ENCODE measurements around the gene CPT1B. TPM values are rescaled to one million over a fixed set of nuclear protein-coding genes. Genes with fewer than 3 reads are reported as not detected.

CPT1B gene
- total RNA-seq, result 18.2 TPM

GRCh38 chr22:50577987-50578775 is at the start of gene CPT1B:
TSS of gene CPT1B (minus strand) at chr22:50578427. CDS start at chr22:50577915, 512 bp downstream.

GRCh38 chr22:50600538-50600937 is 22.3 kb upstream of the CPT1B start, which contains the start of gene MAPK8IP2:
TSS of gene MAPK8IP2 (plus strand) at chr22:50600793. CDS start at chr22:50600819, 26 bp downstream.

GRCh38 chr22:50582493-50583293 is 4.5 kb upstream of the CPT1B start, which contains the start of gene CHKB:
TSS of gene CHKB (minus strand) at chr22:50582849. CDS start at chr22:50582781, 68 bp downstream.

GRCh38 chr22:50562523-50563412 is 15.5 kb downstream of the CPT1B start, which contains the start of gene SYCE3:
TSS of gene SYCE3 (minus strand) at chr22:50562919. CDS start at chr22:50556405, 6,514 bp downstream.

DNA sequence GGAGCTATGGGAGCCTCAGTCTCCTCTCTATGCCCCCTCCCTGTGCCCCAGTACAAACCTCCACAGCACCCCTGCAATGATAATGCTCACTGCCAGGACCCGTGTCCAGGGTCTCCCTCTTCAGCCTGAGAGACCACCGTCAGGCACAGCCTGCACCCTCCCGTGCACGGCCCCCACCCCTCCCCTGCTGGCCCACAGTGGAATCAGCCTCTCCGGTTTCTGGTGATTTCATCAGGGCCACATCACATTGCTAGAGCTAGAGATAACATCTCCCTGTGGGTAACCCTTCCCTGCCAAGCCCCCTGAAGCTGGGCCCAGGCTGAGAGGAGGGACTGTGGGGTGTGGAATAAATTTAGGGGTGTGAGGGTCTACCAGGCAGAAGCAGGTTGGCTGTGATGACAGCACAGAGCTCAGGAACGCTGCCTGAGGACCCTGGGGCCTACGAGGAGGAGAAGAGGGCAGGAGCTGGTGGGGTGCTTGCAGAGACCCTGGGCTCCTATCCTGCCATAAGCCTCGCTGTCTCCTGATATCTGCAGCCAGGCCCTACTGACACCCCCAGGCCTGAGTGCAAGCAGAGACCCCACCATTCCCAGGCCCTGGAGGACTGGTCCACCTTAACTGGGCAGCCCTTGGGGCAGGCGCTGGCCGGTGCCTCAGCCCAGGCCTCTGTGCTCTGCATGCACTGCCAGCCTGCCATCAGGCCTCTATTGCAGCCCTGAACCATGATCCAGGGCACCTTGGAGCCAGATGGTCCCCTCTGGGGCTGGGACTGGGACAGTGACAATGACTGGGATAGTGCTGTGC is 32.5 kb downstream of the CPT1B start, which contains the start of gene KLHDC7B:
Gene KLHDC7B, plus strand, starts transcription at position 378 of the 804 bp plus-strand sequence. Its CDS starts 345 bp downstream, at position 723.

GRCh38 chr22:50529897-50530579 is 48.2 kb downstream of the CPT1B start, which contains the start of gene TYMP:
TSS of gene TYMP (minus strand) at chr22:50530012. CDS start at chr22:50529709, 303 bp downstream.

DNA sequence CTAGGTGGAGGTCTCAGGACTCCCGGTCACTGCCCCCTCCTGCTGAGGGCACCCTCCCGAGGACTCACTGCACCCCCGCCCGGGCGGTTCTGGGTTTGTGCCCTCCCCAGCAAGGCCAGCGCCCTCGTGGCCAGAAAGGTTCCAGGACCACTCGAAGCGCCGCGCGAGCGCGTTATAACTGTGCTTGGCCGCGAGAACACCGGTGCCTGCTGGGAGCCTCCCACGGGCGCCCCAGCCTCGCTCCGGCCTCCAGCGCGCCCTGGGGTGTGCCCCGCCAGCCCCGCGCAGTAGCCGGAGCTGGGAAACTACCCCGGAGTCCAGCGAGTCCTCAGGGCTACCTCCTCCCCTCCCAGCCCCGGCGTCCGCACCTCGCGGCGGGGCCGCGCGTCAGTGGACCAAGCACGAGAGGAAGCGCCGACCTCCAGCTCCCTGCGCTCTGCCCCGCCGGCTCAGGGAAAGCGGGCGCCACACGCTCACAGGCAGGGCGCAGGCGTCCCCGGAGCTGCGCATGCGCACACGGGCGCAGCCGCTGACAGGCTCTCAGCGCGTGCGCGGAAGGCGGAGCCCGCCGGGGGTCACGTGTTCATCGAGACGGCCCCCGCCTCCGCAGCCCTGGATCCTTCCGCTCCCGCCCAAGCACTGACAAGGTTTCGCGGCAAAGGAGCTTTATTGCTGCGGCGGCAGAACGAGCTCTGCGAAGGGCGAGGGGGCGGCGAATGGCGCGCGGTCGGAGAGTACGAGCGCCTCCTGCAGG is 52.9 kb downstream of the CPT1B start, which contains the start of gene SCO2:
Gene SCO2, minus strand, starts transcription at position 495 of the 754 bp plus-strand sequence. CDS start 1,187 bp downstream, outside the sequence.

Other genes starting within 250 kb of the CPT1B start
- 98.9 TPM for gene PPP6R2, start 235.1 kb downstream of the CPT1B start, total RNA-seq
- 131 TPM for gene SBF1, start 103.4 kb downstream of the CPT1B start, total RNA-seq
- under 0.01 TPM for gene ADM2, start 96.9 kb downstream of the CPT1B start, total RNA-seq
- gene MIOX, start 91.6 kb downstream of the CPT1B start, total RNA-seq, result not detected
- gene LMF2, start 70.7 kb downstream of the CPT1B start, total RNA-seq, result 22.2 TPM
- 59.2 TPM for gene NCAPH2, start 70.2 kb downstream of the CPT1B start, total RNA-seq
- 1.3 TPM for gene SCO2, start 52.8 kb downstream of the CPT1B start, total RNA-seq
- gene TYMP, start 48.4 kb downstream of the CPT1B start, total RNA-seq, result 1.3 TPM
- not detected for gene KLHDC7B, start 32.5 kb downstream of the CPT1B start, total RNA-seq
- not detected for gene SYCE3, start 15.5 kb downstream of the CPT1B start, total RNA-seq
- gene CHKB, start 4.4 kb upstream of the CPT1B start, total RNA-seq, result 46.6 TPM
- gene MAPK8IP2, start 22.4 kb upstream of the CPT1B start, total RNA-seq, result 70.4 TPM
- 8.1 TPM for gene ARSA, start 49.7 kb upstream of the CPT1B start, total RNA-seq
- 9.7 TPM for gene SHANK3, start 94.4 kb upstream of the CPT1B start, total RNA-seq
- not detected for gene ACR, start 159.8 kb upstream of the CPT1B start, total RNA-seq
- 24.4 TPM for gene RABL2B, start 205.2 kb upstream of the CPT1B start, total RNA-seq